Stimulated activated CD4-positive, alpha-beta T cell treated with anti-CD3 and anti-CD28 coated beads, Interleukin-12 subunit alpha, Interleukin-12 subunit beta, amount 100 ng/mL, for 24 hours (primary cell): ENCODE measurements around the gene SH3BGR.

Experiments
- DNase-seq, 2 experiments: peaks; one replicate each; pipeline ENCODE4 v3.0.0-alpha.2; 2020; ENCODE audit warnings: low read depth in 2 of 2

SH3BGR gene

GRCh38 chr21:39546522-39546921 is 94.8 kb downstream of the SH3BGR start:
- DNase-seq = no peak

GRCh38 chr21:39552856-39553255 is 101.1 kb downstream of the SH3BGR start:
- DNase-seq = no peak

- DNase-seq = no peak
These were observed 101.6 kb downstream of the SH3BGR start for GRCh38 chr21:39553331-39553730.

DNA sequence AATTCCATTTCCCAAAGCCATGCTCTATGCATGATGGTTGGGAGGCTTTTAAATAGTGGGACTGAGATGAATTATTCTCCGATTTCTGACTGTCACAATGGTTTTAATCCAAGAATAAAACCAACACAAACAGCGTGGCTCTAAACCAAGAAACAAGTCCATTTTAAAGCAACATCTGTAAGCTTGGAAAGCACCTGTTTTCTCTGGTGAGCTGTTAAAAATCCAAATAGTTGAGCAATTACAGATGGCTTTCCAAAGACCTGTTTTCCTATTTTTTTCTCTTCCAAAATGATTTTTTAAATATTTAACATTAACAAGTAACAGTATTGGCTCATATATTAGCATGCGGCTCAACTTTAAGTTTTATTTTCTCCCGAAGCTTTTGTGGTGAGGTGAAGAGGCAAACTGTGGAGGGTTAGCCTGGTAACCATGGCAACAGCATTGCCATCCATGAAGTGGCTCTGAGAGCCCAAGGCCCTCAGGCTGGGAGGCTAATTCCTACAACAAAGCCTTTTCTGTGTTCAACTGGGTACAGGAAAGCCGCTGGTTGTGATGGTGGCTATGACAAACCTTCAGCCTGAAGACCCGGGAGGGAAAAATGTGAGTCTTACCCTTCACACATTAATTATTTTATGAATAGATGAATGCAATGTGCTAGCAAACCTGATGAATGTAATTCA is 104.3 kb downstream of the SH3BGR start:
- no peak for DNase-seq

GRCh38 chr21:39559511-39559910 is 107.7 kb downstream of the SH3BGR start:
- no peak for DNase-seq

DNA sequence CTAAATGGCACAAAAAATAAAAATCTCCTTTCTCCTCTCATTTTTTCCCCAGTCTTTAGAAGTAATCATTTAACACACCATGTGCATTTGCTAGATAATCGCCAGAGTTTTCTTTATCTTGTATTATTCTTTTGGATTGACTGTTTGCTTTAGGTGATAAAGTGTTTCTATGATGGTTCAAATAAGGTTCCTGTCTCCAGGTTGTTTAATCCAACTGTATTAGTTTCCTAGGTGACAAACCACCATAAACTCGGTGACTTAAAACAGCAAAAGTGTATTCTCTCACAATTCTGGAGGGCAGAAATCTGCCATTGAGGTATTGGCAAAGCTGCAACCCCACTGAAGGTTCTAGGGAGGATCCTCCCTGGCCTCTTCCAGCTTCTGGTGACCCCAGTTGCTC is 109.4 kb downstream of the SH3BGR start:
- no peak for DNase-seq

DNA sequence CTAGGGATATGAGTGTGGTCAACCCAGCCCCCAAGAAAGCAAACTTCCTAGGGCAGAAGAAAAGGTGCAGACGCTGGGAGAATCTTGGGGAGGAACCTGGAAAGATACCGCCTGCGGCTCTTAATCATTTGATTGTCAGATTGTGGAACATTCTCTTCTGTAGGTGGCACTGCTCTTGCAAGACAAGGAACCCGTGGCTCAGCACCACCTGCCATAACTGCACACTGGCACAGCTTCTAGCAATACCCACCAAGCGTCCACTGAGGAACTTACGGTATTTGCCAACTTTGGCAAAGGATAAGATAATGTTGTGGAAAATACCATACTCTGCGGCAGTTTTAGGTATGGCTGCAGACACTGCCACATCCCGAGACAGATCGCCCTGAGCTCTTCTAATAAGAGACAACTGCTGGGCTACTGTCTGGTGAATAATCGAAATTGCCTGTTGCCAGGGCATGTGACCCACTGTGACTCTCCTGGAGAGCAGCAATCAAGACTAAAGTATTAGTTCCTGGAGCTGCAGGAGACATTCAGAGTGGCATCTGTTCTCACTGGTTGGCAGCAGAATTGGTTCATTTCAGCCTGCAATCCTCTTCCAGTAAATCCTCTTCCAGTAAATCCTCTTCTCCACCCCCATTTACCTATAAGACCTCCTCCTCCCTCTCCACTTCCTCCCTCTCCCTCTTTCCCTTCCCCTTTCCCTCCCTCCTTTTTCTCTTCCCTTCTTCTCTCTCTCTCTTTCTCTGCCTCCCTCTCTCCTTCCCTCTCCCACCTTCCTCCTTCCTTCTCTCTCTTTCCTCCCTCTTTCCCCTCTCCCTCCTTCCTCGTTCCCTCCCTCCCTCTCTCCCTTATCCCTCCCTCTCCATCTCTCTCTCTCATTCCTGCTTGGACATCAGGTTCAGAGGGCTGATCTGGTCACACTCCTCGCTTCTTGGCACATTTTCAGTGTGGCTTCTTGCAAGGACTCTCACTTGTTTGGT is 111.3 kb downstream of the SH3BGR start:
- no peak for DNase-seq

GRCh38 chr21:39564200-39564599 is 112.4 kb downstream of the SH3BGR start:
- no peak for DNase-seq
